ENCODE data around the gene RNF144A. TPM values are rescaled to one million over a fixed set of nuclear protein-coding genes. Genes with fewer than 3 reads are reported as not detected.

The RNF144A gene
- total and polyA plus RNA-seq, 11 donors: 3.5 to 27.2 (median 11.9) TPM

DNA sequence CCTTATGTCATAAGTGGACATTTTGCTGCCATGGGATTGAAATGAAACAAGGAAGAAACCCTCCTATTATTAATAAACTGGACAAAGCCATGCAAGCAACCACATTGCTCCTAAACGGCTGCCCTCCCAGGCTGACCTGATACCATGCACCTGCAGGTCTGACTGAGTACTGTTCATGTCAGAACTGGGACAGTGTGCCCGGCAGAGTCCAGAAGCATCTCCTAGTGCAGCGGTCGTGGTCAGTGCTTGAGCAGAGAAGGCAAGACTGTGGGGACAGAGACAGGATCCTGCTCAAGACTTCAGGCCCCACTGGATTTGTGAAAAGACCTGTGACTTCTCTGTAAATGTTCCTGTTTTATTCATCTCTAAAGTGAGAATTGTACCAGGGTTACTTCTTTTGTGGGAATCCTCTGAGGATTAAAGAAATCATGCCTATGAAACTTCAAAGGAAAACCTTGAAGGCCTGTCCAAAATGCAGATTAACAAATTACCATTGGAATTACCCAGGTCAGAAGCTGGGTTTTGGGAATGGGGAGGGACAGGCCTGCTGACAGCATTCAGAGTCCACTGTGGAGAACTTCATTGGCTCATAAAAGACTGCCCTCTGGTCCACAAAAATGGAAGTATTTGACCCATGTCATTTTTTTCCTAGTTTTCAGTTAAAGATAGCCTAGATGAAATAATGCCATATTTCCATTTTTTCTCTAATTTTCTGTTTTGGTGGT is 13.9 kb downstream of the RNF144A start:
- H3K4me3 ChIP-seq: no peak overlapping the region
- H3K27me3 ChIP-seq: no peaks in the 10 kb centered on the region
- TF ChIP-seq, protein P1, sequence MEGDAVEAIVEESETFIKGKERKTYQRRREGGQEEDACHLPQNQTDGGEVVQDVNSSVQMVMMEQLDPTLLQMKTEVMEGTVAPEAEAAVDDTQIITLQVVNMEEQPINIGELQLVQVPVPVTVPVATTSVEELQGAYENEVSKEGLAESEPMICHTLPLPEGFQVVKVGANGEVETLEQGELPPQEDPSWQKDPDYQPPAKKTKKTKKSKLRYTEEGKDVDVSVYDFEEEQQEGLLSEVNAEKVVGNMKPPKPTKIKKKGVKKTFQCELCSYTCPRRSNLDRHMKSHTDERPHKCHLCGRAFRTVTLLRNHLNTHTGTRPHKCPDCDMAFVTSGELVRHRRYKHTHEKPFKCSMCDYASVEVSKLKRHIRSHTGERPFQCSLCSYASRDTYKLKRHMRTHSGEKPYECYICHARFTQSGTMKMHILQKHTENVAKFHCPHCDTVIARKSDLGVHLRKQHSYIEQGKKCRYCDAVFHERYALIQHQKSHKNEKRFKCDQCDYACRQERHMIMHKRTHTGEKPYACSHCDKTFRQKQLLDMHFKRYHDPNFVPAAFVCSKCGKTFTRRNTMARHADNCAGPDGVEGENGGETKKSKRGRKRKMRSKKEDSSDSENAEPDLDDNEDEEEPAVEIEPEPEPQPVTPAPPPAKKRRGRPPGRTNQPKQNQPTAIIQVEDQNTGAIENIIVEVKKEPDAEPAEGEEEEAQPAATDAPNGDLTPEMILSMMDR (IDR thresholded peaks at IDR 0.05): no peak
- TF ChIP-seq POLR2A (IDR thresholded peaks at IDR 0.05): no peak
- WGBS, 4 donors: 68 to 93% (median 72%) methylated on average over 4 of the region's 4 CpGs
- peaks cover 3 to 87% (median 28%) of the 10 kb centered on the region in 12 donors for H3K4me1 ChIP-seq
- no peaks in the 10 kb centered on the region for H3K9me3 ChIP-seq
- peak in 1 of 4 donors; percentile 35 for ATAC-seq
- no peak for DNase-seq
- peaks cover 0 to 4% (median 0%) of the 10 kb centered on the region in 9 donors for H3K36me3 ChIP-seq
- H3K27ac ChIP-seq: peak overlapping the region in 1 of 12 donors; percentile 6
- intact Hi-C loops (cut with DNase I): no loop called here

DNA sequence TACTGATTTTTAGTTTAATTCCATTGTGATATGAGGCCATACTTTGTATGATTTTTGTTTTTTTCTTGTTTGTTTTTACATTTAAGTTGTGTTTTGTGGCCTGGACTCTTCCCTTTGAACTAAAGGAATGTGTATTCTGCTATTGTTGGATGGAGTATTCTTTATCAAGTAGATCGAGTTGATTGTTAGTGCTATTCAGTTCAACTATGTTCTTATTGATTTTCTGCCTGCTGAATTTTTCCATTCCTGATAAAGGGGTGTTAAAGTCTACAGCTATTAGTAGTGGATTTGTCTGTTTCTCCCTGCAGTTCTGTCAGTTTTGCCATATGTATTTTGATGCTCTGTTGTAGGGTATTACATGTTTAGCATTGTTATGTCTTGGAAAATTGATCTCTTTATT is 14.5 kb downstream of the RNF144A start:
- Histone ChIP-seq H3K27ac (peak overlapping the region in 1 of 12 donors; percentile 6), H3K9me3 (no peaks in the 10 kb centered on the region), H3K36me3 (peaks cover 0 to 4% (median 0%) of the 10 kb centered on the region in 9 donors), H3K4me3 (no peak overlapping the region), H3K4me1 (peaks cover 2 to 83% (median 22%) of the 10 kb centered on the region in 12 donors), H3K27me3 (no peaks in the 10 kb centered on the region)
- intact Hi-C loops (cut with DNase I): no loop called here
- DNase-seq: no peak
- WGBS, 4 donors: 81 to 91% (median 87%) methylated on average over 1 of the region's 1 CpG
- no peak for ATAC-seq
- TF ChIP-seq, protein P1 (IDR thresholded peaks at IDR 0.05): no peak
- TF ChIP-seq POLR2A (IDR thresholded peaks at IDR 0.05): no peak

DNA sequence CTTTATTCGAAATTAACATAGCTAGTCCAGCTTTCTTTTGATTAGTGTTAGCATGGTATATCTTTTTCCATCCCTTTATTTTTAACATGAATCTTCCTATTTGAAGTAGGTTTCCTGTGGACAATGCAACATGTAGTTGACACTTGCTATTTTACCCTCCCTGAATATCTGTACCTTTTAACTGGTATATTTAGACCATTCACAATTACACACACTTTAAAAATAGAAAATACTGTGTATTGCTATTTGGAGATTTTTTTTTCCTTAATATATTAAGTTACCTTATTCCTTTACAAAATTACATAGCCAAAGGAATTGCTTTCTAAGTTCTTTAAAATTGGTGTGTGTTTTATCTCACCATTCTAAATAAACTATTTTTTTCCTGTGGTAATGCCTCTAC is 15.0 kb downstream of the RNF144A start:
- TF ChIP-seq POLR2A (IDR thresholded peaks at IDR 0.05): no peak
- TF ChIP-seq, protein P1 (IDR thresholded peaks at IDR 0.05): no peak
- peaks cover 0 to 4% (median 0%) of the 10 kb centered on the region in 9 donors for H3K36me3 ChIP-seq
- no peak overlapping the region for H3K4me3 ChIP-seq
- intact Hi-C loops (cut with DNase I): no loop called here
- ATAC-seq: no peak
- WGBS, 4 donors: 96 to 99% (median 97%) methylated on average over 1 of the region's 1 CpG
- H3K9me3 ChIP-seq: no peaks in the 10 kb centered on the region
- DNase-seq: no peak
- no peaks in the 10 kb centered on the region for H3K27me3 ChIP-seq
- peaks cover 0 to 82% (median 19%) of the 10 kb centered on the region in 12 donors for H3K4me1 ChIP-seq
- no peak overlapping the region for H3K27ac ChIP-seq

DNA sequence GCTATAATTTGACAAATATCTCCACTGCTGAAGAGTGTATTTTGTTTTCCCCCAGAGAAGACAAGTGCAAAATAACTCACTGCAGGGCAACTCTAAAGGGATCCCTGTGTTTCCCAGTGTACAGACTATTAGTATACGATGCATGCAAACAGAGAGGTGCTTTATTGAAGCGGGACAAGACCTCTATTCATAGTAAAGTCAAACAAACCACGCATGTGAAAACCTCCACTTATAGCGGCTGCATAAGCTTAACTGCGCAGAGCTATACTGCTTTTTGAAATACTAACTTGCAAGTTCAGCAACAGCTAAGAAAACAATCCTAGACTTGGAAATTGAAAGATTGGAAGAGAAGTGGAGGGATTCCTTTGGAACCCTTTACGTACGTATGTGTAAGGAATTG is 15.6 kb downstream of the RNF144A start:
- DNase-seq (no peak), ATAC-seq (no peak)
- Histone ChIP-seq H3K9me3 (no peaks in the 10 kb centered on the region), H3K27ac (no peak overlapping the region), H3K4me3 (no peak overlapping the region), H3K36me3 (peaks cover 0 to 4% (median 0%) of the 10 kb centered on the region in 9 donors), H3K27me3 (no peaks in the 10 kb centered on the region), H3K4me1 (peaks cover 0 to 82% (median 14%) of the 10 kb centered on the region in 12 donors)
- 88 to 97% (median 95%) methylated on average over 7 of the region's 7 CpGs for WGBS, 4 donors
- intact Hi-C loops (cut with DNase I): no loop called here
- no peak for TF ChIP-seq POLR2A (IDR thresholded peaks at IDR 0.05)
- TF ChIP-seq, protein P1 (IDR thresholded peaks at IDR 0.05): no peak
